Effector memory CD4-positive, alpha-beta T cell (primary cell): ENCODE measurements around the gene DUOX1.
"Not testable (repeated sequence)": the region's sequence is repeated elsewhere in the genome, so short reads cannot be mapped to it uniquely, and the experiment has no call there.

Experiments
- DNase-seq, 3 donors: peaks; one replicate each; pipeline ENCODE4 v3.0.0-alpha.2; 2020
- H3K27ac ChIP-seq: 2 replicates; pipeline ENCODE4 v1.7.0; 2013; ENCODE audit warnings: mild to moderate bottlenecking, low read length, moderate library complexity; ENCODE audit not compliant: insufficient read depth, poor library complexity, severe bottlenecking
- H3K27me3 ChIP-seq: replicated peaks from 2 replicates; pipeline ENCODE4 v1.7.0; 2013; ENCODE audit warnings: mild to moderate bottlenecking, low read length; ENCODE audit not compliant: insufficient read depth, control insufficient read depth, poor library complexity, severe bottlenecking
- H3K36me3 ChIP-seq: 2 replicates; pipeline ENCODE4 v1.7.0; 2013; ENCODE audit warnings: mild to moderate bottlenecking, low read length, moderate library complexity; ENCODE audit not compliant: control insufficient read depth, insufficient read depth
- H3K4me1 ChIP-seq: 2 replicates; pipeline ENCODE4 v1.7.0; 2013; ENCODE audit warnings: low read length, mild to moderate bottlenecking; ENCODE audit not compliant: control insufficient read depth, insufficient read depth, poor library complexity, severe bottlenecking
- H3K4me3 ChIP-seq: 2 replicates; pipeline ENCODE4 v1.7.0; 2013; ENCODE audit warnings: low read length, low read depth, mild to moderate bottlenecking; ENCODE audit not compliant: insufficient read depth, poor library complexity, severe bottlenecking
- H3K9me3 ChIP-seq: 2 replicates; pipeline ENCODE4 v1.7.0; 2013; ENCODE audit warnings: mild to moderate bottlenecking, low read length, moderate library complexity; ENCODE audit not compliant: control insufficient read depth

DUOX1 gene

GRCh38 chr15:45133561-45133920 is 3.7 kb downstream of the DUOX1 start:
- H3K27me3 ChIP-seq, result peaks cover 45% of the 10 kb centered on the region

GRCh38 chr15:45134046-45134445 is 4.3 kb downstream of the DUOX1 start:
- Histone ChIP-seq H3K4me3 (no peak overlapping the region), H3K27me3 (peaks cover 40% of the 10 kb centered on the region), H3K9me3 (no peaks in the 10 kb centered on the region), H3K4me1 (peaks cover 5% of the 10 kb centered on the region), H3K27ac (no peak overlapping the region), H3K36me3 (no peaks in the 10 kb centered on the region)
- no peak for DNase-seq

More at GRCh38 chr15:45133561-45133920, 3.7 kb downstream of the DUOX1 start:
- H3K4me3 ChIP-seq, result no peak overlapping the region
- H3K9me3 ChIP-seq, result no peaks in the 10 kb centered on the region
- H3K27ac ChIP-seq, result no peak overlapping the region
- no peaks in the 10 kb centered on the region for H3K36me3 ChIP-seq
- peaks cover 5% of the 10 kb centered on the region for H3K4me1 ChIP-seq
- DNase-seq, result no peak

GRCh38 chr15:45134682-45135604 is 5.1 kb downstream of the DUOX1 start:
- no peak overlapping the region for H3K4me3 ChIP-seq
- H3K4me1 ChIP-seq, result peaks cover 5% of the 10 kb centered on the region
- no peak overlapping the region for H3K27ac ChIP-seq
- no peak for DNase-seq
- no peaks in the 10 kb centered on the region for H3K9me3 ChIP-seq
- H3K36me3 ChIP-seq, result no peaks in the 10 kb centered on the region
- H3K27me3 ChIP-seq, result peaks cover 32% of the 10 kb centered on the region

GRCh38 chr15:45135705-45136377 is 6.0 kb downstream of the DUOX1 start:
- not testable (repeated sequence) for DNase-seq, H3K4me3 ChIP-seq, H3K36me3 ChIP-seq, H3K27ac ChIP-seq, H3K4me1 ChIP-seq, H3K9me3 ChIP-seq
- H3K27me3 ChIP-seq, result peaks cover 25% of the 10 kb centered on the region

- H3K27me3 ChIP-seq, result peaks cover 25% of the 10 kb centered on the region
- H3K4me1 ChIP-seq, result peaks cover 5% of the 10 kb centered on the region
- H3K9me3 ChIP-seq, result no peaks in the 10 kb centered on the region
- DNase-seq, result no peak
- no peak overlapping the region for H3K27ac ChIP-seq
- no peaks in the 10 kb centered on the region for H3K36me3 ChIP-seq
- no peak overlapping the region for H3K4me3 ChIP-seq
These were observed 6.6 kb downstream of the DUOX1 start for GRCh38 chr15:45136378-45136764.

- peaks cover 25% of the 10 kb centered on the region for H3K27me3 ChIP-seq
These were observed 7.9 kb downstream of the DUOX1 start for GRCh38 chr15:45137703-45138102.

GRCh38 chr15:45138814-45139765 is 9.3 kb downstream of the DUOX1 start:
- Histone ChIP-seq H3K9me3 (no peaks in the 10 kb centered on the region), H3K4me3 (no peak overlapping the region), H3K36me3 (no peaks in the 10 kb centered on the region), H3K27me3 (peaks cover 20% of the 10 kb centered on the region), H3K4me1 (peaks cover 5% of the 10 kb centered on the region), H3K27ac (no peak overlapping the region)
- DNase-seq, result no peak

More at GRCh38 chr15:45137703-45138102, 7.9 kb downstream of the DUOX1 start:
- peaks cover 5% of the 10 kb centered on the region for H3K4me1 ChIP-seq
- H3K4me3 ChIP-seq, result no peak overlapping the region
- H3K27ac ChIP-seq, result no peak overlapping the region
- H3K36me3 ChIP-seq, result no peaks in the 10 kb centered on the region
- no peaks in the 10 kb centered on the region for H3K9me3 ChIP-seq
- no peak for DNase-seq

- H3K4me3 ChIP-seq, result no peak overlapping the region
- H3K27ac ChIP-seq, result no peak overlapping the region
- DNase-seq, result no peak
- H3K9me3 ChIP-seq, result no peaks in the 10 kb centered on the region
- peaks cover 17% of the 10 kb centered on the region for H3K27me3 ChIP-seq
- no peaks in the 10 kb centered on the region for H3K36me3 ChIP-seq
- peaks cover 5% of the 10 kb centered on the region for H3K4me1 ChIP-seq
These were observed 10.0 kb downstream of the DUOX1 start for GRCh38 chr15:45139770-45140169.

- no peaks in the 10 kb centered on the region for H3K36me3 ChIP-seq
- H3K9me3 ChIP-seq, result no peaks in the 10 kb centered on the region
- H3K4me3 ChIP-seq, result no peak overlapping the region
- no peak overlapping the region for H3K27ac ChIP-seq
- no peaks in the 10 kb centered on the region for H3K4me1 ChIP-seq
- no peak for DNase-seq
- H3K27me3 ChIP-seq, result peaks cover 12% of the 10 kb centered on the region
These were observed 10.9 kb downstream of the DUOX1 start for GRCh38 chr15:45140557-45141250.
